Mucosa of descending colon (tissue), 3 donors: Measurements from ENCODE around the gene HMOX1. TPM values are rescaled to one million over a fixed set of nuclear protein-coding genes. Genes with fewer than 3 reads are reported as not detected.

Experiments
- ATAC-seq: fragments of 200-7000 bp; cut with Tn5 transposase; one replicate; pipeline ENCODE4 v1.9.1; 2020; ENCODE audit warnings: mild to moderate bottlenecking, moderate library complexity
- DNase-seq, 3 donors: peaks; one replicate each; pipeline ENCODE4 v3.0.0-alpha.2; 2020
- H3K36me3 ChIP-seq: fragments of 200-600 bp; one replicate; pipeline ENCODE4 v1.8.0; 2021; ENCODE audit warnings: low read depth, mild to moderate bottlenecking
- H3K4me1 ChIP-seq: fragments of 200-600 bp; one replicate; pipeline ENCODE4 v1.8.0; 2021; ENCODE audit warnings: low read depth, mild to moderate bottlenecking
- H3K4me3 ChIP-seq: fragments of 200-600 bp; one replicate; pipeline ENCODE4 v1.8.0; 2021; ENCODE audit warnings: mild to moderate bottlenecking
- H3K9me3 ChIP-seq: fragments of 200-600 bp; one replicate; pipeline ENCODE4 v1.8.0; 2021; ENCODE audit warnings: mild to moderate bottlenecking
- CTCF ChIP-seq: fragments of 200-600 bp; IDR thresholded peaks from one replicate; pipeline ENCODE4 v1.8.0; 2022; ENCODE audit warnings: antibody characterized with exemption, mild to moderate bottlenecking
- intact Hi-C, 2 donors: fragments of 100-400 bp; cut with DNase I in 1 of 2; cut with micrococcal nuclease in 1 of 2; formaldehyde crosslinking; loops; one replicate each; pipeline versions ENCODE4 v1.11.0 to v1.11.1; 2022; cut with DNase I, micrococcal nuclease
- total RNA-seq, 3 donors: library from RNA; stranded (reverse); fragmentation: NEBNext Ultra II Directional in 2 of 3; extraction: Animal tissue kit (Norgen Biotek cat#: 25700) in 2 of 3; gene quantifications; one replicate each; pipeline versions ENCODE4 v1.2.1 to v1.2.4, GENCODE V29; 2021 to 2023
- donor health status: DM: no; HTN: no; CAD: no; lungs with moderate emphysema.
- donor health status: DM: no; HTN: no; CAD: no.
- donor health status: DM: no; HTN: yes; CAD: no.

The HMOX1 gene
- total RNA-seq, 3 donors from 2014 or later, result 33.8 to 71.4 (median 55.5) TPM

- Histone ChIP-seq H3K9me3 (no peaks in the 10 kb centered on the region), H3K36me3 (peaks cover 13% of the 10 kb centered on the region), H3K4me3 (no peak overlapping the region), H3K4me1 (no peaks in the 10 kb centered on the region)
- TF ChIP-seq CTCF, result no peak
- intact Hi-C loops, result no loop called here
- DNase-seq (no peak), ATAC-seq (no peak)
Measured at GRCh38 chr22:35335936-35336781, 44.7 kb upstream of the HMOX1 start.

- ATAC-seq, result no peak
- no peaks in the 10 kb centered on the region for H3K4me1 ChIP-seq
- peaks cover 8% of the 10 kb centered on the region for H3K36me3 ChIP-seq
- no peak overlapping the region for H3K4me3 ChIP-seq
- no peak for DNase-seq
- no peak for TF ChIP-seq CTCF
- H3K9me3 ChIP-seq, result no peaks in the 10 kb centered on the region
- intact Hi-C loops, result no loop called here
Measured at GRCh38 chr22:35337932-35338331, 43.0 kb upstream of the HMOX1 start.

- DNase-seq, result no peak
- no peak for TF ChIP-seq CTCF
Measured at GRCh38 chr22:35341090-35341874, 39.6 kb upstream of the HMOX1 start.

GRCh38 chr22:35342390-35342789 lies 38.5 kb upstream of the HMOX1 start:
- intact Hi-C loops, result no loop called here
- no peak for TF ChIP-seq CTCF
- ATAC-seq (no peak), DNase-seq (no peak)
- no peaks in the 10 kb centered on the region for H3K9me3 ChIP-seq
- H3K36me3 ChIP-seq, result peaks cover 8% of the 10 kb centered on the region
- no peaks in the 10 kb centered on the region for H3K4me1 ChIP-seq
- H3K4me3 ChIP-seq, result no peak overlapping the region

More at GRCh38 chr22:35341090-35341874, 39.6 kb upstream of the HMOX1 start:
- Histone ChIP-seq H3K4me1 (no peaks in the 10 kb centered on the region), H3K4me3 (no peak overlapping the region), H3K36me3 (peaks cover 8% of the 10 kb centered on the region), H3K9me3 (no peaks in the 10 kb centered on the region)
- intact Hi-C loops, result no loop called here
- ATAC-seq, result no peak

- TF ChIP-seq CTCF, result no peak
- no peaks in the 10 kb centered on the region for H3K4me1 ChIP-seq
- ATAC-seq (no peak), DNase-seq (no peak)
- H3K4me3 ChIP-seq, result no peak overlapping the region
- no peaks in the 10 kb centered on the region for H3K9me3 ChIP-seq
- intact Hi-C loops, result no loop called here
- peaks cover 8% of the 10 kb centered on the region for H3K36me3 ChIP-seq
Measured at GRCh38 chr22:35343664-35344550, 37.0 kb upstream of the HMOX1 start.
